Uterus (tissue), 2 donors: ENCODE data around the gene ROM1.

Source experiments
- CTCF ChIP-seq, 4 experiments: fragments of 200-600 bp in 2 of 4; fragments of 450-650 bp in 2 of 4; sonication (generic) in 2 of 4; IDR thresholded peaks; one replicate each; pipeline ENCODE4 v1.5.1; 2016 to 2019; ENCODE audit warnings: antibody characterized with exemption in 4 of 4, mild to moderate bottlenecking in 2 of 4, moderate library complexity in 1 of 4
- POLR2A ChIP-seq, 2 donors: fragments of 450-650 bp; IDR thresholded peaks; one replicate each; pipeline ENCODE4 v1.6.1; 2016; ENCODE audit warnings: antibody characterized with exemption in 2 of 2, mild to moderate bottlenecking in 1 of 2, moderate library complexity in 1 of 2

- TF ChIP-seq POLR2A (IDR thresholded peaks at IDR 0.05) (no peak), CTCF (IDR thresholded peaks at IDR 0.05) (no peak)
Measured at GRCh38 chr11:62579252-62579651, 33.8 kb upstream of the ROM1 start.
